NK-92 (cell line): Measurements from ENCODE around the gene TSC1.

Experiments used
- DNase-seq: peaks from one replicate; lab custom pipeline; 2025; ENCODE audit not compliant: unreplicated experiment; lab: John Stamatoyannopoulos, UW

TSC1 gene

GRCh38 chr9:132939169-132939568 lies 5.2 kb downstream of the TSC1 start:
- DNase-seq: no peak

GRCh38 chr9:132937463-132937901 lies 6.9 kb downstream of the TSC1 start:
- no peak for DNase-seq

- no peak for DNase-seq
Observed at GRCh38 chr9:132935026-132935425, 9.4 kb downstream of the TSC1 start.

- DNase-seq: no peak
Observed at GRCh38 chr9:132931178-132931735, 13.2 kb downstream of the TSC1 start.

GRCh38 chr9:132927704-132928103 lies 16.7 kb downstream of the TSC1 start:
- DNase-seq: no peak

GRCh38 chr9:132923346-132923902 lies 21.0 kb downstream of the TSC1 start:
- DNase-seq: no peak

GRCh38 chr9:132919614-132920268 lies 24.7 kb downstream of the TSC1 start:
- no peak for DNase-seq

GRCh38 chr9:132914924-132915323 lies 29.5 kb downstream of the TSC1 start:
- DNase-seq: no peak

- DNase-seq: no peak
Observed at GRCh38 chr9:132912131-132912530, 32.3 kb downstream of the TSC1 start.

- DNase-seq: no peak
Observed at GRCh38 chr9:132910376-132910775, 34.0 kb downstream of the TSC1 start.

- DNase-seq: no peak
Observed at GRCh38 chr9:132909311-132909710, 35.1 kb downstream of the TSC1 start.

- no peak for DNase-seq
Observed at GRCh38 chr9:132908635-132909034, 35.8 kb downstream of the TSC1 start.

- DNase-seq: no peak
Observed at GRCh38 chr9:132905726-132906125, 38.7 kb downstream of the TSC1 start.

- DNase-seq: no peak
Observed at GRCh38 chr9:132903574-132904492, 40.6 kb downstream of the TSC1 start.

- no peak for DNase-seq
Observed at GRCh38 chr9:132901858-132902831, 42.3 kb downstream of the TSC1 start.

- DNase-seq: no peak
Observed at GRCh38 chr9:132898051-132898450, 46.4 kb downstream of the TSC1 start.

- no peak for DNase-seq
Observed at GRCh38 chr9:132896906-132897305, 47.5 kb downstream of the TSC1 start.

- no peak for DNase-seq
Observed at GRCh38 chr9:132896264-132896663, 48.2 kb downstream of the TSC1 start.

GRCh38 chr9:132894862-132895835 lies 49.3 kb downstream of the TSC1 start:
- DNase-seq: no peak
